Gastroesophageal sphincter (tissue), 3 donors: Measurements from ENCODE around the gene COX7B2.

ENCODE experiments used
- CTCF ChIP-seq, 4 experiments: fragments of 200-600 bp in 2 of 4; fragments of 450-650 bp in 2 of 4; sonication (generic) in 1 of 4; IDR thresholded peaks; one replicate each; pipeline ENCODE4 v1.5.1; 2017 to 2019; ENCODE audit warnings: antibody characterized with exemption in 4 of 4, mild to moderate bottlenecking in 2 of 4, moderate library complexity in 2 of 4
- EP300 ChIP-seq: sonication (generic); formaldehyde crosslinking; IDR thresholded peaks from one replicate; pipeline ENCODE4 v1.6.1; 2017; ENCODE audit warnings: antibody characterized with exemption, mild to moderate bottlenecking
- POLR2A ChIP-seq, 2 donors: fragments of 450-650 bp; IDR thresholded peaks; one replicate each; pipeline ENCODE4 v1.6.1; 2017; ENCODE audit warnings: antibody characterized with exemption in 2 of 2, mild to moderate bottlenecking in 2 of 2, moderate library complexity in 1 of 2
- POLR2AphosphoS5 ChIP-seq: sonication (generic); formaldehyde crosslinking; IDR thresholded peaks from one replicate; pipeline ENCODE4 v1.6.1; 2017; ENCODE audit warnings: antibody characterized with exemption

- TF ChIP-seq POLR2A (IDR thresholded peaks at IDR 0.05) (no peak), CTCF (IDR thresholded peaks at IDR 0.05) (no peak), POLR2AphosphoS5 (no peak), EP300 (no peak)
Observed at GRCh38 chr4:46946919-46947536, 38.0 kb upstream of the COX7B2 start.
